Endothelial cell (in vitro differentiated cells): ENCODE data around the gene PSKH1. TPM values are rescaled to one million over a fixed set of nuclear protein-coding genes. Genes with fewer than 3 reads are reported as not detected.

Experiments
- DNase-seq: peaks from one replicate; pipeline ENCODE4 v3.0.0; 2021; ENCODE audit warnings: low spot score
- H3K27ac Mint-ChIP-seq: one replicate; pipeline ENCODE4 v1.8.0; 2021; ENCODE audit warnings: mixed read lengths, inconsistent platforms; ENCODE audit not compliant: unreplicated experiment
- H3K27me3 Mint-ChIP-seq: one replicate; pipeline ENCODE4 v1.8.0; 2021; ENCODE audit warnings: mild to moderate bottlenecking, moderate library complexity, mixed read lengths, inconsistent platforms; ENCODE audit not compliant: unreplicated experiment
- H3K36me3 Mint-ChIP-seq: one replicate; pipeline ENCODE4 v1.8.0; 2021; ENCODE audit warnings: mild to moderate bottlenecking, low read depth, mixed read lengths, inconsistent platforms; ENCODE audit not compliant: unreplicated experiment
- H3K4me1 Mint-ChIP-seq: one replicate; pipeline ENCODE4 v1.8.0; 2021; ENCODE audit warnings: mild to moderate bottlenecking, mixed read lengths, inconsistent platforms; ENCODE audit not compliant: unreplicated experiment
- H3K4me3 Mint-ChIP-seq: one replicate; pipeline ENCODE4 v1.8.0; 2021; ENCODE audit warnings: mild to moderate bottlenecking, mixed read lengths, inconsistent platforms; ENCODE audit not compliant: unreplicated experiment
- H3K9me3 Mint-ChIP-seq: one replicate; pipeline ENCODE4 v1.8.0; 2021; ENCODE audit warnings: mixed read lengths, inconsistent platforms; ENCODE audit not compliant: unreplicated experiment
- CTCF ChIP-seq: fragments of 200-600 bp; sonication (generic); IDR thresholded peaks from one replicate; pipeline ENCODE4 v1.5.0; 2021; ENCODE audit warnings: antibody characterized with exemption; ENCODE audit not compliant: unreplicated experiment
- total RNA-seq: library from RNA; stranded (reverse); fragmentation: NEBNext Ultra II Directional; extraction: Animal tissue kit (Norgen Biotek cat#: 25700); gene quantifications from one replicate; pipeline ENCODE4 v1.2.1, GENCODE V29; 2021; ENCODE audit not compliant: unreplicated experiment

The PSKH1 gene
- total RNA-seq, 1 donor from 2014 or later = 47.5 TPM

- peaks cover 35% of the 10 kb centered on the region for H3K4me1 Mint-ChIP-seq
- H3K4me3 Mint-ChIP-seq = peak overlapping the region; percentile 97
- no peaks in the 10 kb centered on the region for H3K9me3 Mint-ChIP-seq
- no peak for DNase-seq
- no peaks in the 10 kb centered on the region for H3K36me3 Mint-ChIP-seq
- H3K27ac Mint-ChIP-seq = peak overlapping the region; percentile 89
- no peak for TF ChIP-seq CTCF
- peaks cover 3% of the 10 kb centered on the region for H3K27me3 Mint-ChIP-seq
These were observed 817 bp downstream of the PSKH1 start for GRCh38 chr16:67893743-67894399.

GRCh38 chr16:67897231-67897630, 4.2 kb downstream of the PSKH1 start:
- Mint-ChIP-seq H3K9me3 (no peaks in the 10 kb centered on the region), H3K4me1 (peaks cover 52% of the 10 kb centered on the region), H3K27me3 (peaks cover 5% of the 10 kb centered on the region), H3K4me3 (no peak overlapping the region), H3K27ac (peak overlapping the region; percentile 62), H3K36me3 (peaks cover 9% of the 10 kb centered on the region)
- no peak for TF ChIP-seq CTCF
- no peak for DNase-seq

GRCh38 chr16:67901734-67902133, 8.7 kb downstream of the PSKH1 start:
- peaks cover 14% of the 10 kb centered on the region for H3K36me3 Mint-ChIP-seq
- H3K9me3 Mint-ChIP-seq = no peaks in the 10 kb centered on the region
- H3K4me3 Mint-ChIP-seq = no peak overlapping the region
- DNase-seq = no peak
- H3K4me1 Mint-ChIP-seq = peaks cover 43% of the 10 kb centered on the region
- H3K27me3 Mint-ChIP-seq = peaks cover 2% of the 10 kb centered on the region
- no peak for TF ChIP-seq CTCF
- H3K27ac Mint-ChIP-seq = peak overlapping the region; percentile 100

GRCh38 chr16:67902831-67903230, 9.8 kb downstream of the PSKH1 start:
- Mint-ChIP-seq H3K36me3 (peaks cover 19% of the 10 kb centered on the region), H3K4me3 (peak overlapping the region; percentile 52), H3K27ac (peak overlapping the region; percentile 100), H3K27me3 (peaks cover 2% of the 10 kb centered on the region), H3K4me1 (peaks cover 39% of the 10 kb centered on the region), H3K9me3 (no peaks in the 10 kb centered on the region)
- DNase-seq = no peak
- no peak for TF ChIP-seq CTCF

- no peak overlapping the region for H3K4me3 Mint-ChIP-seq
- H3K9me3 Mint-ChIP-seq = no peaks in the 10 kb centered on the region
- no peaks in the 10 kb centered on the region for H3K27me3 Mint-ChIP-seq
- H3K27ac Mint-ChIP-seq = no peak overlapping the region
- H3K4me1 Mint-ChIP-seq = peaks cover 20% of the 10 kb centered on the region
- no peak for TF ChIP-seq CTCF
- peaks cover 20% of the 10 kb centered on the region for H3K36me3 Mint-ChIP-seq
- no peak for DNase-seq
These were observed 14.5 kb downstream of the PSKH1 start for GRCh38 chr16:67907397-67908180.
